GM12878 (cell line): ENCODE measurements around the gene MIGA2. TPM values are rescaled to one million over a fixed set of nuclear protein-coding genes. Genes with fewer than 3 reads are reported as not detected.
A peak's percentile ranks its signal among the peaks of the same experiment; 100 is the strongest.

Experiments used
- ATF3 ChIP-seq: IDR thresholded peaks from 2 replicates; pipeline ENCODE4 v1.6.1; 2011; ENCODE audit warnings: low read depth, mild to moderate bottlenecking, low read length, moderate library complexity, borderline replicate concordance; ENCODE audit errors: extremely low read depth
- BACH1 ChIP-seq: fragments of 450-650 bp; IDR thresholded peaks from 2 replicates; pipeline ENCODE4 v1.6.1; 2017; ENCODE audit warnings: mild to moderate bottlenecking, borderline replicate concordance
- CREB1 ChIP-seq: IDR thresholded peaks from 2 replicates; pipeline ENCODE4 v1.6.1; 2012; ENCODE audit warnings: low read depth, mild to moderate bottlenecking, inconsistent platforms
- CREM ChIP-seq: IDR thresholded peaks from 2 replicates; pipeline ENCODE4 v1.6.1; 2014; ENCODE audit warnings: antibody characterized with exemption, low read depth
- GATAD2B ChIP-seq: fragments of 450-650 bp; conservative IDR thresholded peaks from 2 replicates; pipeline ENCODE4 v1.6.1; 2017; ENCODE audit warnings: low read depth, mild to moderate bottlenecking, moderate library complexity
- IRF4 ChIP-seq: IDR thresholded peaks from 2 replicates; pipeline ENCODE4 v1.6.1; 2011; ENCODE audit warnings: low read depth, low read length
- JUNB ChIP-seq: IDR thresholded peaks from 2 replicates; pipeline ENCODE4 v1.6.1; 2016; ENCODE audit warnings: antibody characterized with exemption, mild to moderate bottlenecking
- KLF5 ChIP-seq: fragments of 450-650 bp; IDR thresholded peaks from 2 replicates; pipeline ENCODE4 v1.6.1; 2014; ENCODE audit warnings: mild to moderate bottlenecking; ENCODE audit not compliant: partially characterized antibody
- NR2C1 ChIP-seq: fragments of 450-650 bp; IDR thresholded peaks from 2 replicates; pipeline ENCODE4 v1.6.1; 2017; ENCODE audit warnings: antibody characterized with exemption, mild to moderate bottlenecking, moderate library complexity
- POLR2AphosphoS2 ChIP-seq: IDR thresholded peaks from 2 replicates; pipeline ENCODE4 v1.6.1; 2011; ENCODE audit warnings: low read depth, mild to moderate bottlenecking, low read length, improper control_type of control experiment, moderate library complexity
- POU2F2 ChIP-seq: IDR thresholded peaks from 3 replicates; pipeline ENCODE4 v1.6.1; 2011; ENCODE audit warnings: low read depth, mild to moderate bottlenecking, low read length, borderline replicate concordance
- PRDM15 ChIP-seq: fragments of 450-650 bp; formaldehyde crosslinking; IDR thresholded peaks from 2 replicates; pipeline ENCODE4 v1.4.0; 2020; ENCODE audit warnings: mild to moderate bottlenecking, moderate library complexity
- SIN3A ChIP-seq: IDR thresholded peaks from 2 replicates; pipeline ENCODE4 v1.6.1; 2012; ENCODE audit warnings: low read depth, low read length, improper control_type of control experiment
- SMAD1 ChIP-seq: fragments of 450-650 bp; IDR thresholded peaks from 2 replicates; pipeline ENCODE4 v1.6.1; 2018; ENCODE audit warnings: mild to moderate bottlenecking, low read depth; ENCODE audit not compliant: partially characterized antibody
- SMARCA5 ChIP-seq: fragments of 450-650 bp; IDR thresholded peaks from 2 replicates; pipeline ENCODE4 v1.6.1; 2017; ENCODE audit warnings: mild to moderate bottlenecking
- STAT3 ChIP-seq: IDR thresholded peaks from 2 replicates; pipeline ENCODE4 v1.6.1; 2011; ENCODE audit warnings: low read depth, low read length, improper control_type of control experiment
- SUZ12 ChIP-seq: fragments of 200-600 bp; sonication (generic); IDR thresholded peaks from one replicate; pipeline ENCODE4 v1.6.1; 2018; ENCODE audit warnings: antibody characterized with exemption, mild to moderate bottlenecking; ENCODE audit not compliant: unreplicated experiment
- TCF3 ChIP-seq: IDR thresholded peaks from 2 replicates; pipeline ENCODE4 v1.6.1; 2012; ENCODE audit warnings: low read depth, mild to moderate bottlenecking, low read length, borderline replicate concordance; ENCODE audit not compliant: insufficient read depth
- ZNF207 ChIP-seq: fragments of 450-650 bp; IDR thresholded peaks from 2 replicates; pipeline ENCODE4 v1.6.1; 2014; ENCODE audit warnings: antibody characterized with exemption, mild to moderate bottlenecking, borderline replicate concordance
- polyA plus RNA-seq, 11 experiments: library from polyadenylated mRNA; depleted of rRNA in 4 of 11; unstranded in 6 of 11; stranded (reverse) in 5 of 11; fragments of >200 nt; fragmentation: Nextera tagmentation in 4 of 11; fragmentation: Illumina TruSeq in 1 of 11; extraction: Ambion mirVana in 4 of 11; extraction: Trizol in 1 of 11; gene quantifications; 1 replicate in 1 of 11; 2 replicates in 10 of 11; pipeline versions ENCODE4 v1.2.1 to v1.2.3, GENCODE V29; 2011 to 2016; ENCODE audit warnings: inconsistent platforms in 2 of 11, missing spikeins in 2 of 11, low read depth in 1 of 11
- total RNA-seq, 4 experiments: library from RNA; depleted of rRNA in 3 of 4; stranded (reverse); fragments of >200 nt in 3 of 4; fragmentation: Illumina TruSeq in 1 of 4; extraction: Trizol in 1 of 4; gene quantifications; 2 replicates each; pipeline versions ENCODE4 v1.2.1 to v1.2.3, GENCODE V29; 2013 to 2021
- TF ChIP-seq, protein P1 (sequence below): fragments of 450-650 bp; IDR thresholded peaks from 2 replicates; pipeline ENCODE4 v1.6.1; 2017; ENCODE audit warnings: mild to moderate bottlenecking, moderate library complexity

Gene MIGA2
- total and polyA plus RNA-seq, 10 of the 15 experiments (the other 5 are each of a cell fraction or from before 2014, with no cell fraction given), result 0.14 to 31.0 (median 12.7) TPM

- peak; percentile 29; the same call in 1 of the 2 replicates for TF ChIP-seq ATF3
- TF ChIP-seq CREM, result peak; percentile 48; the same call in 1 of the 2 replicates
- TF ChIP-seq SMAD1, result peak; percentile 43
- TF ChIP-seq KLF5, result peak; percentile 83
- TF ChIP-seq IRF4, result no peak
- no peak for TF ChIP-seq PRDM15 (CRISPR knock-in tag)
- peak; percentile 98 for TF ChIP-seq SMARCA5
- no peak for TF ChIP-seq GATAD2B
- peak; percentile 19 for TF ChIP-seq CREB1
- peak; percentile 88 for TF ChIP-seq POLR2AphosphoS2
- TF ChIP-seq POU2F2, result peak; percentile 63; the same call in 1 of the 3 replicates
- peak; percentile 49; the same call in 1 of the 2 replicates for TF ChIP-seq BACH1
- TF ChIP-seq TCF3, result 0 out of 2 replicates have a peak, but pooled peaks have one; percentile 24
- no peak for TF ChIP-seq JUNB
- TF ChIP-seq STAT3, result no peak
- TF ChIP-seq NR2C1, result peak; percentile 80
- peak; percentile 89; the same call in 1 of the 2 replicates for TF ChIP-seq ZNF207
- no peak for TF ChIP-seq SIN3A
- TF ChIP-seq, protein P1, sequence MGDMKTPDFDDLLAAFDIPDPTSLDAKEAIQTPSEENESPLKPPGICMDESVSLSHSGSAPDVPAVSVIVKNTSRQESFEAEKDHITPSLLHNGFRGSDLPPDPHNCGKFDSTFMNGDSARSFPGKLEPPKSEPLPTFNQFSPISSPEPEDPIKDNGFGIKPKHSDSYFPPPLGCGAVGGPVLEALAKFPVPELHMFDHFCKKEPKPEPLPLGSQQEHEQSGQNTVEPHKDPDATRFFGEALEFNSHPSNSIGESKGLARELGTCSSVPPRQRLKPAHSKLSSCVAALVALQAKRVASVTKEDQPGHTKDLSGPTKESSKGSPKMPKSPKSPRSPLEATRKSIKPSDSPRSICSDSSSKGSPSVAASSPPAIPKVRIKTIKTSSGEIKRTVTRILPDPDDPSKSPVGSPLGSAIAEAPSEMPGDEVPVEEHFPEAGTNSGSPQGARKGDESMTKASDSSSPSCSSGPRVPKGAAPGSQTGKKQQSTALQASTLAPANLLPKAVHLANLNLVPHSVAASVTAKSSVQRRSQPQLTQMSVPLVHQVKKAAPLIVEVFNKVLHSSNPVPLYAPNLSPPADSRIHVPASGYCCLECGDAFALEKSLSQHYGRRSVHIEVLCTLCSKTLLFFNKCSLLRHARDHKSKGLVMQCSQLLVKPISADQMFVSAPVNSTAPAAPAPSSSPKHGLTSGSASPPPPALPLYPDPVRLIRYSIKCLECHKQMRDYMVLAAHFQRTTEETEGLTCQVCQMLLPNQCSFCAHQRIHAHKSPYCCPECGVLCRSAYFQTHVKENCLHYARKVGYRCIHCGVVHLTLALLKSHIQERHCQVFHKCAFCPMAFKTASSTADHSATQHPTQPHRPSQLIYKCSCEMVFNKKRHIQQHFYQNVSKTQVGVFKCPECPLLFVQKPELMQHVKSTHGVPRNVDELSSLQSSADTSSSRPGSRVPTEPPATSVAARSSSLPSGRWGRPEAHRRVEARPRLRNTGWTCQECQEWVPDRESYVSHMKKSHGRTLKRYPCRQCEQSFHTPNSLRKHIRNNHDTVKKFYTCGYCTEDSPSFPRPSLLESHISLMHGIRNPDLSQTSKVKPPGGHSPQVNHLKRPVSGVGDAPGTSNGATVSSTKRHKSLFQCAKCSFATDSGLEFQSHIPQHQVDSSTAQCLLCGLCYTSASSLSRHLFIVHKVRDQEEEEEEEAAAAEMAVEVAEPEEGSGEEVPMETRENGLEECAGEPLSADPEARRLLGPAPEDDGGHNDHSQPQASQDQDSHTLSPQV, result 0 out of 2 replicates have a peak, but pooled peaks have one; percentile 39
- no peak for TF ChIP-seq SUZ12
These were observed 74.5 kb downstream of the MIGA2 start, which contains the start of the genes CRAT and PTPA (continued) for GRCh38 chr9:129110740-129111527.
